DMS 273 treated with DMSO at 0.1 percent for 48 hours (cell line): ENCODE data around the gene FRMD6.
"Not testable (repeated sequence)": the region's sequence is repeated elsewhere in the genome, so short reads cannot be mapped to it uniquely, and the experiment has no call there.

Experiments
- DNase-seq: peaks from one replicate; lab custom pipeline; 2025; lab: John Stamatoyannopoulos, UW

Gene FRMD6

GRCh38 chr14:51630987-51631386 lies 20.7 kb upstream of the FRMD6 start:
- no peak for DNase-seq

DNA sequence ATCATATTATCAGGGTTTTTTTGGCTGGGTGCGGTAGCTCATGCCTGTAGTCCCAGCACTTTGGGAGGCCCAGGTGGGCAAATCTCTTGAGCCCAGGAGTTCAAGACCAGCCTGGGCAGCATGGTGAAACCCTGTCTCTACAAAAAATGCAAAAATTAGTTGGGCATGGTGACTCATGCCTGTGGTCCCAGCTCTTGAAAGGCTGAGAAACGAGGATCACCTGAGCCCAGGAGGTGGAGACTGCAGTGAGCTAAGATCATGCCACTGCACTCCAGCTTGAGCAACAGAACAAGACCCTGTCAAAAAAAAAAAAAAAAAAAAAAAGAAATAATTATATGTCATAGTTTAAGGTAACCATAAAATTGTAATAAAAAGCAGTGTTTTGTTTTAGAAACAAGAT lies 18.4 kb upstream of the FRMD6 start:
- not testable (repeated sequence) for DNase-seq

DNA sequence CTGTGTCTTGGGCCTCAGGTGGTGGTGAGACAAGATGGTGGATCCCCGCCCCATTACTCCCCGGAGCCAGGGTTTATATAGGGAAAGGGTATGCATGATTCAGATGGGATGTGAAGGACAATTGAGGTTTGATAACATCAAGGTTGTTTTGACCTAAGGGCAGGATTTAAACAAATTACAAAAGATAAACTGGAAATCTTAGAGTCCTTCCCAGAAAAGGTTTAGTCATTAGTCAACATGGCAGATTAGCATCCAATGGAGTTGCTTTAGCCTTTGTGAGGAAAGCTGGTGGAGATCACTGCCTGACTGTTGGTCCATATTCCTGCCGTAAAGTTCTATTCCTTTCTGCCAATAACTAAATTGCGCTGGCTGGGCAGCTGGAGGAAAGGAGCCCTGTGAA lies 15.6 kb upstream of the FRMD6 start:
- no peak for DNase-seq

DNA sequence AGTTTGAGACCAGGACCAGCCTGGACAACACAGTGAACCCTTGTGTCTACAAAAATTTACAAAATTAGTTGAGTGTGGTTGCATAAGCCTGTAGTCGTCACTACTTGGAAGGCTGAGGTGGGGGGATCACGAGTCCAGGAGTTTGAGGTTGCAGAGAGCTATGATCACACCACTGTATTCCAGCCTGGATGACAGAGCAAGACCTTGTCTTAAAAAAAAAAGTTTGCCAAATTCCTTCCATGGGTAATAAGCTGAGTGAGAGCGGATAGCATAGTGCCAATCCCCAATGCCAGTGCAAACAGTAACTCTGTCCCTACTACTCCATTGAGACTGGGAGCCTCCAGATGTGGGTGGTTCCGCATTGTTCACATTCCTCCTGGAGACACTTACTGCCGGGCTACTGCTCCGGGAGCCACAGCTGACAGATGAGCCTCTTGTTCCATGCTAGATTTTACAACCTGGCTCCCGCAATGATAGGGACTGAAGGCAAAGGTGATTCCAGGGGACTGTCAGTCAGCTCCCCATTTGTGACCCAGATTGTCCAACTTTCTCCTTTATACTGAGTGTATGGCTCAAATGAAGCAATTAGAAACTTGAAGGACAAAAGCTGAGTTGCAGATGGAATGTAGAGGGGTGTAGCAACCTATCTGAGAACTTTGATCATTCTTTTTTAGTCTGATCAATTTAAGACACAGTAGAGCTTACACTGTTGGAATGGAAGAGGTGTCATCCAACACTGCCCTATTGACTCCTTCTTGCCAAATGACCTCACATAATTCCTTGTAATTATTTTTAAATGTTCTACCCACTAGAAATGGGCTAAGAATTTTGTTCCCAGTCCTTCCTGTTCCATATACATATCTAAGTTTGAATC lies 13.4 kb upstream of the FRMD6 start:
- DNase-seq = no peak

GRCh38 chr14:51639668-51640316 lies 11.9 kb upstream of the FRMD6 start:
- DNase-seq = no peak

GRCh38 chr14:51643140-51643539 lies 8.6 kb upstream of the FRMD6 start:
- DNase-seq = no peak

GRCh38 chr14:51644217-51644933 lies 7.3 kb upstream of the FRMD6 start:
- no peak for DNase-seq

DNA sequence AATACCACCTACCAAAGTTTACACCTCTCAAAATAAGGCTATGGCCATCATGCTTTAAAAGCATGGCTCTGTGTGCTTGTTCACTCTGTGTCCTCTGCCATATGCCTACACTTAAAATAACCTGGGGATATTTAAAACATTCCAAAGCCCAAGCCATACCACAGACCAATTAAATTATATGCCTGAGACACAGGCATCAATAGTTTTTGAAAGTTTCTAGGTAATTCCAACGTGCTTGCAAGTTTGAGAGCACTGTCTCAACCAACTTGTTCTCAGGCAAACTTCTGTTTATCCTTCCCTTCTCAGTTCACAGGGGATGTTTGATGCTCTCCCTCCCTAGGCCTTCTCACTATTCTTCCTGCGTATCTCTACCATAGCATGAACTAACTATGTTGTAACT lies 3.4 kb upstream of the FRMD6 start:
- DNase-seq = no peak

- DNase-seq = no peak
Measured at GRCh38 chr14:51650716-51651387, 858 bp upstream of the FRMD6 start.

DNA sequence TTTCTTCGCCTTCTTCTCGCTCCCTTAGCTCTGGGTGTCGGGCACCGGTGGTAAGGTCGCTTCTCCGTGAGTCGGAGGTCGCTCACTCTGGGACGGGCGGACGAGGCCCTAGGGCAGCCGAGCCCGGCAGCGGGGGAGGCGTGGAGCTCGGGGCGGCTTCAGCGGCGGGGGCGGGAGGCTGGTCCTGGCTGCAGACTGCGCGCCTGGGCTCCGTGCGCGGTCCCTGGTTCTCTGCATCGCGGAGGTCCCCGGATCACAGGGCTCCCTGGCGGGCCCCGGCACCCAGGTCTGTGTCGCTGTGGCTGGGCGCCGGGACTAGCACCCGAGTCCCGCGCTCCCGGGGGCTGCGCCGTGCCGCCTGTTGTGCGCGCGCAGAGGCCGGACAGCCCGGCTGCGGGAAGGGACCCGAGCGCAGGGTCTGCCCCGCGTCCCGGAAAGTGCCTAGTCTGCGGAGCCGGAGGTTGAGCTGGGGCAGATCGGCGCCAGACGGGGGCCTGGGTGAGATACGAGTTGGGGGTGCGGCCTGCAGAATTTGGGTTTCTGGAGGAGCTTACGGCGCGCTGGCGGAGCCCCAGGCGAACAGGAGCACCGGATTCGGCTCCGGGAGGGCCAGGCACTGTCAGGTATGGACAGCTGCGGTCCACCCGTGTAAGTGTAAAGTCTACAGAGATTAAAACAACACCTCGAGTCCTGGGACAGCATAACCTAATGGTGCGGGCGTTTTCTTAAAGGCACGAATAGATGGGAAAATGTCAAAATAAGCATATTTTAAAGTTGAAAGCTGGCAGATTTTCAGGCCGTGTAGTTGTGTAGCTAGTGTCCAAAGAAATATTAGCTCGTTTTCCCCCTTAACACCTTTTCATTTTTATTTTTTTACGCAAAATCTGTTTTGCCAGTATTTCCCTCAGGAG lies 713 bp downstream of the FRMD6 start:
- no peak for DNase-seq

GRCh38 chr14:51653079-51653774 lies 1.5 kb downstream of the FRMD6 start:
- DNase-seq = peak; percentile 46

DNA sequence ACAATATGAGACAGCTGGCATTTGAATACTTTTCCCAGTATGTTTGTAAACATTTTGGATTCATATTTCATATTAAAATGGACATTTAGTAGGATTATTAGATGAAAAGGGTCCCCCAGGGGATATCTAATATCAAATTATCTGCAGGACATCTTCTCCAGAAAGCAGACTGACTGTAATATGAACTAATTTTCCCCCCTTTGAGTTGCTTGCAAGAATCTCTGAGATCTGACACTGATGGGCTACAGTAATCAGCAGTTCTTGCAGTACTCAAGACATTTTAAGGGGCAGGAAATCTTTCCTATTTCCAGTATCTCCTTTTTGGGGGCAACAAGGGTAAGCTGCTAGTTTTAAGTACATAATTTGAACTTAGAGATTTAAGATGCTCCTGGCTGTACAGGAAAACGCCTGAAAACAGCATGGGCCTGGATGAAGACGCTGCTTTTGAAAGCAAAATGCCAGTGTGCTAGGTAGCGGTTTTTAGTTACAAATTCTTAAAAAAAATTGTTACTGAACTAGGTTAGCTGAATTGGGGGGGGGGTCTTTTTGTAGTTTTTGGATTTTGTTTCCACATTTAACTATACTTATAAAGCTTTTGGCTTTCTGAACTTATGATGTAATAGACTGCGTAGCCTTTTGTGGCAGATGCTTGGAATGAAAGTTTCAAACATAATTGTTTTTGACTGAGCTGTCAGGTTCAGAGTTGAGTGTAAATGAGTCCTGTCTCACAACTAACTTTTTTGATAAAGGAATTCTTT lies 2.2 kb downstream of the FRMD6 start:
- DNase-seq = no peak

- no peak for DNase-seq
Measured at GRCh38 chr14:51654533-51654845, 2.8 kb downstream of the FRMD6 start.

DNA sequence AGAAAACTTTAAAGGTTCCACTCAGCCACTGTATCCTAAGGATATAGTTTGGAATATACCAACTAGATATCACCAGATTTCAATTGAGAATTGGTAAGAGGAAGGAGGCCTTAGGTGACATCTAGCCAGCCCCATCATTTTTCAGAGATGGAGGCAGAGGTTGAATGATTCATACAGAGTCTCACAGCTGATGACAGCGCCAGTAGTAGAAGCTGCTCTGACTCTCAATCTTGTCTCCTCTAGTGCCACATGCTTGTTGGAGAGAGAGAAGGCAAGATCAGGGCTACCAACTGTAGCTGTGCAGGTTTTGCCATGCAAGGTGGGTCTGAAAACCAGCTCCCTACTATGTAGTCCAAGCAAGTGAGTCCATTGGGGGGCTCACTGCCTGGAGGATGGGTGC lies 6.1 kb downstream of the FRMD6 start:
- no peak for DNase-seq

GRCh38 chr14:51658441-51659173 lies 6.9 kb downstream of the FRMD6 start:
- no peak for DNase-seq

- no peak for DNase-seq
Measured at GRCh38 chr14:51660741-51661140, 9.0 kb downstream of the FRMD6 start.

GRCh38 chr14:51661504-51661903 lies 9.8 kb downstream of the FRMD6 start:
- DNase-seq = no peak

- no peak for DNase-seq
Measured at GRCh38 chr14:51663783-51664326, 12.1 kb downstream of the FRMD6 start.

DNA sequence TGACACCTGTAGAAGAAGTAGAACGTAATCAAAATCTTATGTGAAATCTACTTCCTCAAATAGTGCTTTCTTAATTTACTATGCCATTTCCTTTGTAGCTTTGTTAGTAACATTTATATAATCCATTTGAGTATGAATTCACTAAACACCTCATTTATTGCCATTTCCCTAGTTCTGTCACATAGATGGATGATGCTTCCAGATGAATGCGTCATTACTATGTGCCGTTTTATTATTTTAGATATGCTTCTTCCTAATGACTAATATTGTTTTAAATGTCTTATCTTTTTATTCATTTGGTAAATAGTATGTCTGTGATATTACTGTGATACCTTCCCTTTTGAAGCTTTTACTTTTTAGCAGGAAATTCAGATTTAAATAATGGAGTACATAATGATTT lies 14.4 kb downstream of the FRMD6 start:
- DNase-seq = no peak
